ENCODE results near the gene RAB9B. TPM values are rescaled to one million over a fixed set of nuclear protein-coding genes. Genes with fewer than 3 reads are reported as not detected.

The RAB9B gene
- total and polyA plus RNA-seq, 2 of the 13 experiments (the other 11 are each of a cell fraction or from before 2014, with no cell fraction given) = 0.04 TPM; not detected in 1

- H3K9ac ChIP-seq (ENCODE audit: insufficient read depth, low read depth, low read length) = no peak overlapping the region
- TF ChIP-seq PBX2 (CRISPR knock-in tag; IDR thresholded peaks at IDR 0.05) (no peak), RCOR2 (CRISPR knock-in tag; IDR thresholded peaks at IDR 0.05) (no peak), HES4 (CRISPR knock-in tag; IDR thresholded peaks at IDR 0.05; ENCODE audit: borderline replicate concordance) (no peak), NR2F6 (IDR thresholded peaks at IDR 0.05) (no peak), NR2F6 (CRISPR knock-in tag; IDR thresholded peaks at IDR 0.05) (no peak), ZBTB38 (CRISPR knock-in tag; IDR thresholded peaks at IDR 0.05) (no peak), NFATC3 (CRISPR knock-in tag; IDR thresholded peaks at IDR 0.05) (no peak), ZNF136 (CRISPR knock-in tag; IDR thresholded peaks at IDR 0.05; ENCODE audit: low read depth) (no peak), GFI1 (CRISPR knock-in tag; IDR thresholded peaks at IDR 0.05; ENCODE audit: borderline replicate concordance) (no peak), ZNF572 (CRISPR knock-in tag; IDR thresholded peaks at IDR 0.05) (no peak), CEBPZ (IDR thresholded peaks at IDR 0.05; ENCODE audit: low read length) (no peak), CENPT (CRISPR knock-in tag; IDR thresholded peaks at IDR 0.05; ENCODE audit: low read depth) (no peak), NFYB (CRISPR knock-in tag; IDR thresholded peaks at IDR 0.05) (no peak), HNF4A (CRISPR knock-in tag; IDR thresholded peaks at IDR 0.05) (no peak), HOXA3 (CRISPR knock-in tag; IDR thresholded peaks at IDR 0.05) (no peak), YEATS2 (CRISPR knock-in tag; IDR thresholded peaks at IDR 0.05; ENCODE audit: borderline replicate concordance) (no peak), SIX1 (CRISPR knock-in tag; IDR thresholded peaks at IDR 0.05; ENCODE audit: borderline replicate concordance) (no peak)
- POLR2A ChIA-PET = no interaction called here
- ATAC-seq (no peak), FAIRE-seq (no peak), DNase-seq (ENCODE audit: low spot score) (no peak)
- CTCF ChIA-PET (ENCODE audit: low intra/inter-chr PET ratio, low total read pairs) = no interaction called here
- no peaks in the 10 kb centered on the region for H3K27me3 ChIP-seq (ENCODE audit: control insufficient read depth in 1 of 2, insufficient read depth in 2 of 2, low read length in 2 of 2)
- in situ Hi-C loops (cut with HindIII; ENCODE audit: extremely low pct_ligation_motif_present, low pct_unique_long_range_greater_than_20kb) (loop anchor here (25.0 kb wide), 1 partner anchor 263 kb away; no protein-coding TSS in a partner anchor), intact Hi-C loops (cut with micrococcal nuclease; ENCODE audit: unreplicated experiment) (no loop called here)
- H3K4me1 ChIP-seq (ENCODE audit: insufficient read depth, low read length) = no peaks in the 10 kb centered on the region
- no peak overlapping the region for H3K4me3 ChIP-seq (replicated peaks in 1 of 3; ENCODE audit: insufficient read depth in 1 of 3, low read depth in 2 of 3, low read length in 3 of 3)
- H3K9me3 ChIP-seq (ENCODE audit: low read length) = no peaks in the 10 kb centered on the region
- WGBS (ENCODE audit: low lambda C conversion rate) = 4% methylated on average over 2 of the region's 2 CpGs
- H3K36me3 ChIP-seq (replicated peaks in 1 of 2; ENCODE audit: control insufficient read depth in 1 of 2, insufficient read depth in 2 of 2, low read length in 2 of 2) = no peaks in the 10 kb centered on the region
- H3K79me2 ChIP-seq (ENCODE audit: insufficient read depth, low read length) = no peaks in the 10 kb centered on the region
- H3K27ac ChIP-seq (ENCODE audit: extremely low read length, insufficient read depth, low read length) = no peak overlapping the region
- no TSS peak for BruUV-seq (replicated peaks)
- no peak overlapping the region for H3K4me2 ChIP-seq (ENCODE audit: low read depth, low read length)
- no peak overlapping the region for H2AFZ ChIP-seq (ENCODE audit: low read length)
- H4K20me1 ChIP-seq (ENCODE audit: insufficient read depth, low read length) = no peaks in the 10 kb centered on the region
These were observed 31.7 kb downstream of the RAB9B start for GRCh38 chrX:103800318-103800717.
